Left cardiac atrium (tissue), 4 donors: ENCODE results near the gene SMYD3. TPM values are rescaled to one million over a fixed set of nuclear protein-coding genes. Genes with fewer than 3 reads are reported as not detected.
A peak's percentile ranks its signal among the peaks of the same experiment; 100 is the strongest.

ENCODE experiments used
- ATAC-seq, 2 donors: fragments of 200-7000 bp; cut with Tn5 transposase; one replicate each; pipeline ENCODE4 v1.9.1; 2020; ENCODE audit warnings: mild to moderate bottlenecking in 2 of 2, moderate library complexity in 2 of 2
- DNase-seq: peaks from one replicate; pipeline ENCODE4 v3.0.0-alpha.2; 2020
- intact Hi-C, 2 donors: fragments of 100-400 bp; cut with DNase I; formaldehyde crosslinking; loops; one replicate each; pipeline versions ENCODE4 v1.14.1 to v1.15.1; 2022 to 2023
- total RNA-seq, 2 donors: library from RNA; stranded (reverse); fragmentation: NEBNext Ultra II Directional; extraction: Animal tissue kit (Norgen Biotek cat#: 25700); gene quantifications; one replicate each; pipeline ENCODE4 v1.2.1, GENCODE V29; 2021
- donor health status: DM: no; HTN: yes; CAD: no.
- donor health status: DM: no; HTN: yes; CAD: no; lungs with severe emphysema.
- donor health status: DM: yes; HTN: yes; CAD: no.
- donor health status: Dilated cardiomyopathy.

The SMYD3 gene
- total RNA-seq, 2 donors from 2014 or later = 6.5 to 11.9 TPM

- intact Hi-C loops = no loop called here
- ATAC-seq = no peak
Observed at GRCh38 chr1:246151796-246152434, 355.2 kb downstream of the SMYD3 start.

DNA sequence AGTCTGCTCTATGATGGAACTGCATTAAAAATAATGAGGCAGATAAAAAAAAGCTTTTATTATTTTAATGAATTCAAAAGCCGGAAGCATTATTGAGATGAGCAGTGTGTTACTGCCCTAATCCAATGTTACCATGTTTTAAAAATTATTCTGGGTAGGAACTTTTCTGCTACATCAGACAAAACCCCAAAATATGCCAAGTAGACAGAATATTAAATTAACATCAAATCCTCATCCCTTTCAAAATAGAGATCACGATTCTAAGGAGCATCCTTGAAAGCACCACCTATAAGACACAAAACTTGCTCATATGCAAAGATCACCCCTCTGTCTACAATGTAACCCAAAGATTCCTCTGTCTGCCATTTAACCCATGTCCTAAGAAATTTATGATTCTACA, 357.5 kb downstream of the SMYD3 start:
- no peak for DNase-seq
- no peak for ATAC-seq
- intact Hi-C loops = no loop called here

More at GRCh38 chr1:246151796-246152434, 355.2 kb downstream of the SMYD3 start:
- DNase-seq = no peak

DNA sequence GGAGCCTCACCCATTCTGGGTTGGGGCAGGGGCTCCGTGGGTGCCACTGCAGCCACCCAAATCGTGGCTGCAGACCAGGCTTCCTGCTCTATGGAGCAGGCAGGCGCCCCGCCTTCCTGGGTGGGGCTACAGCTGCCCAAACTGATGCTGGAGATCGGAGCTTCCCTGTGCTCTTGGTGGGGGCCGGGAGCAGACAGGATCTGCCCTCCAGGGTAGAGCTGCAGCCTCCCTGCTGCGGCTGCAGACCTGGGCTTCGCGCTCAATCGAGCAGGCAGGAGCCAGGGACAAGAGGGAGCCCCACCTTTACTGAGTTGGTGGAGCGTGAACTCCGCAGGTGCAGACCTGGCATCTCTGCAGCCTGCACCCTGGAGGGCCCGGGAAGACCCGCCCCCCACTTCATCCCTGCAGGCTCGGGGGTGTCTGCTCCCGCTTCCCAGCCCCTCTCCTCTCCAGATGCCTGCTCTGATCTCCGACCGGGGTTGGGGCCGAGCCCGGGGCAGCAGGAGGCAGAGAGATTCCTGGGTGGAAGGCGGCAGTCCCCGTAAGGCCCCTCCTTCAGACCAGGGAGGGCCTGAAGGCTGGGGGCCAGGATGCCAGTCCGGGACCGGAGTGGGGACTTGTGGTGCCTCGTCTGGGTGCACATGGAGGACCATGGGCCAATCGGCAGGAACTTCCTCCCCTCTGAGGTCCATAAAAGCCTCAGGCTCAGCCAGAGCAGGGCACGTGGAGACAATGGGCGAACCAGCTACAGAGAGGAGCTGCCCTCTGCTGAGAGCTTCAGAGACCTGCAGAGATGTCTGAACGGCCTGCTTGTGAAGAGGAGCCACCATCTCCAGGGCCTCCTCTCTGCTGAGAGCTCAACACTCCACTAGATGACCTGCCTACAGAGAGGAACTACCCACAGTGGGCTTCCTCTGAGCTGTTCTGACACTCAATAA, 359.3 kb downstream of the SMYD3 start:
- ATAC-seq = no peak
- intact Hi-C loops = no loop called here
- DNase-seq = no peak

DNA sequence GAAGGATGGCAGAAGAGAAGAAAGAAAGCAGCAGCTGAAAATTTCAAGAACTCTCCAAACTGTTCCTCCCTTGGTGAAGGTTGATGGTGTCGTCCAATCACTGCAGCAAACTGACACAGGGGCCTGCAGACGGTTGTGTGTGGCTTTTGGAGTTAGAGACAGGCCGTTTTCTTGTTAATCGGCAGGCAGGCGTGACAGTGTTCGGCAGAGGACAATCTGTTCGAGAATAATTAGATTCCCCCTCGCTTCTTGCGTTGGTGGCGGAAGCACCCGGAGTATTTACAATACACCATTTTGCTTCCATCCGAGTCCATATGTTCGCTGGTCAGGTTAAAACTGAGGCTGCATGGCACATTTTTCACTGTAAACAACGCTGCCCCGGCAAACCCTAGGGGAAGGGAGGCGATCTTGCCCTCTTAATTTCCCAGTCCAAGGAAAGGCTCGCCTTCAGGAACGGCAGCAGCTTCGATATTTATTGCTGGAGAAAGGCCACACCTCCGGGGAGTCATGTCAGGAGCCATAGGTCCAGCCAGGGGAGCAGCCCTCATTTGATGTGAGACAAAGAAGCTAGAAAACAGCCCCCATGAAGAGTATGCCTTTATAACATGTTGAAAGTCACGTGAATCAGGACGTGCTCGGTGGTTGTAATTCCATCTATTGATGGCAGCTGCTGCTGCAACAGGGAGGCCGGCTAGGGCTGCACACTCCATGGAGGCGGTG, 360.1 kb downstream of the SMYD3 start:
- no peak for DNase-seq
- ATAC-seq = no peak
- intact Hi-C loops = no loop called here

- no peak for DNase-seq
- intact Hi-C loops = no loop called here
- no peak for ATAC-seq
Observed at GRCh38 chr1:246145900-246146299, 361.2 kb downstream of the SMYD3 start.

GRCh38 chr1:246144931-246145330, 362.1 kb downstream of the SMYD3 start:
- DNase-seq = no peak
- ATAC-seq = no peak
- intact Hi-C loops = no loop called here

- ATAC-seq = no peak
Observed at GRCh38 chr1:246142320-246142893, 364.7 kb downstream of the SMYD3 start.

GRCh38 chr1:246141306-246141705, 365.8 kb downstream of the SMYD3 start:
- intact Hi-C loops = no loop called here
- ATAC-seq (no peak), DNase-seq (no peak)

More at GRCh38 chr1:246142320-246142893, 364.7 kb downstream of the SMYD3 start:
- intact Hi-C loops = no loop called here
- no peak for DNase-seq

DNA sequence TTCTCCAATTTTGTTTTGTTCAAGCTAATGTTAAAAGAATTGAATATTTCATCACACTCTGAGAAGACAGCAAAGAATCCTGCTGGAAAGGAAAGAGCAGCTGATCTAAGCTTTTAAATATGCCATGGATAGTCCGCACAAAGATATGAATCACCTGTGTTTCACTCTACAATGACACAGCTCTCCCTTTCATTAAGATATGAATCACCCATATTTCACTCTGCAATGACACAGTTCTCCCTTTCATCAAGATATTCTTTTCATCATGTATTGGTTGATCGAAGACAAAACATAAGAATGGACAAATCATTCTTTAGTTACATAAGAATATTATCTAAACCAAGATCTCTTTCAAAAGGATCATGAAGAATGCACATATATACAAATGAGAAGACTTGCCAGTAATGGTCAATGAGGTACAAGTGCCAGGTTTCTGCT, 367.3 kb downstream of the SMYD3 start:
- ATAC-seq (no peak), DNase-seq (no peak)
- intact Hi-C loops = no loop called here

GRCh38 chr1:246138781-246139180, 368.3 kb downstream of the SMYD3 start:
- intact Hi-C loops = no loop called here
- no peak for DNase-seq
- no peak for ATAC-seq

DNA sequence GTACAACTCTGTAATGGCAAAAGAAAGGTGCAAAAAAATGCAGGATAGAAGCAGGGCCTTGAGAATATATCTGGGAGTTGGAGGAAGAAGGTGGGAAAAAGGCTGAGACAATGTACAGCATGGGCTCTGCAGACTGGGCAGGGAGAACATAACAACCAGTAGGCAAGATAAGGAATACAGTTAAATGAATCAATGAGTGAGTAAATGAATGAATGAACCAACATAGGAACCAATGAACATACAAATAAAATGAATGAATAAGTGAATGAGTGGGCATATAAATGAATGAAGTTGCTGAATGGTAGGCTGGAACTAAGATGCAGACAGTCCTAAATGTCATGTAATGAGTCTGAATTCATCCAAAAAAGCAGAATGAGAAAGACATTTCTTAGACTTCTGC, 370.6 kb downstream of the SMYD3 start:
- DNase-seq (no peak), ATAC-seq (no peak)
- intact Hi-C loops = no loop called here

DNA sequence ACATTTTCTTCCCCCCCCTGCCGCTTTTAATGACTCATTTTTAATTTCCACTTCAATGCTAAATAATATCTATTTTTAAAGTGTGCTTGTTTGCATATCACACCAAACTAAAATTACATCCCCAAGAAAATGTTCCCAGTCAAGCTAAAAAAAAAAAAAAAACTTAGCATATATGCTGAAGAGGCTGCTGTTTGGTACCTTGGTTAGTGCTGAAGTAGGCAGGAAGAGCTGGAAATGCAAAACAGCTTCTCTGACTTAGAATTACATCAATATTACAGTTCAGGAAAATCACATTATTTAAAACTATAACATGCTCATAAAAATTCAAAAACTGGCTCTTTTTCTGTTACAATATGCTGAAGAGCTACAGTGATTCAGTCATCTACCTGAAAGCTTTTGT, 372.3 kb downstream of the SMYD3 start:
- intact Hi-C loops = no loop called here
- no peak for DNase-seq
- no peak for ATAC-seq

GRCh38 chr1:246131095-246131494, 376.0 kb downstream of the SMYD3 start:
- intact Hi-C loops = no loop called here
- DNase-seq (no peak), ATAC-seq (no peak)

GRCh38 chr1:246128494-246129069, 378.5 kb downstream of the SMYD3 start:
- ATAC-seq (no peak), DNase-seq (no peak)
- intact Hi-C loops = no loop called here

GRCh38 chr1:246126580-246126979, 380.5 kb downstream of the SMYD3 start:
- no peak for DNase-seq
- intact Hi-C loops = no loop called here
- ATAC-seq = no peak

DNA sequence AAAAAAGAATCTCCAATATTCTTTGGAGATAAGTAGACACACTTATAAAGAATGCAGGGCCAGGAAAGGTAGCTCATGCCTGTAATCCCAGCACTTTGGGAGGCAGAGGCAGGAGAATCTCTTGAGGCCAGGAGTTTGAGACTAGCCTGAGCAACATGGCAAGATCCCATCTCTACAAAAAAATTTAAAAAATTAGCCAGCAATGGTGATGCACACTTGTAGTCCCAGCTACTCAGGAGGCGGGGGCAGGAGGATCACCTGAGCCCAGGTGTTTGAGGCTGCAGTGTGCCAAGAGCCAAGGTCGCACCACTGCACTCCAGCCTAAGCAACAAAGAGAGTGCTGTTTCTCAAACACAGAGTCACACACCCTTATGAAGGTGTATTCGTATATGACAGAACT, 385.0 kb downstream of the SMYD3 start:
- intact Hi-C loops = no loop called here
- DNase-seq (no peak), ATAC-seq (no peak)

DNA sequence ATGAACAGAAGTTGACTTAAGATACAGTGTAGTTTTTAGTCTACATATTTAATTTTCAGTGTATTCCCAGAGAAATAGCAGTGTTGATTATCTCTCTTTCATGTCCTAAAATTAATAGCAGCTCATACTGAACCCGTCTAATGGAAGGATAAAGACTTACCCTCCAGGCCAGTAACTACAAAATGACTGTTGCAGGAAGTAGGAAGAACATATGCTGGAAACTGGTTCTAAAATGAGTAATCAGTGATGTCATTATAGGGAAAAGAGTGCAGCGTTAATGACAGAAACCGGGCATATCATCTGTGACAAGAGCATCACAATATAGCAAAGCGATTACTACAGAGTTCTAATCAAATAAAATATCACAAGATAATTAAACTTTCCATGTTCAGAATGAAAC, 385.5 kb downstream of the SMYD3 start:
- DNase-seq (no peak), ATAC-seq (no peak)
- intact Hi-C loops = no loop called here

GRCh38 chr1:246117066-246117791, 389.9 kb downstream of the SMYD3 start:
- intact Hi-C loops = loop anchor here in 1 of 2 donors (10.0 kb wide), 2 partner anchors 102 to 962 kb away; partner anchors contain the start of gene KIF26B
- peak; percentile 71 to 83 for ATAC-seq
- no peak for DNase-seq
